ENCODE data around the gene WNT5B. TPM values are rescaled to one million over a fixed set of nuclear protein-coding genes. Genes with fewer than 3 reads are reported as not detected.
A peak's percentile ranks its signal among the peaks of the same experiment; 100 is the strongest.

WNT5B gene
- total RNA-seq, 2 experiments from 2014 or later = 0.86 to 14.7 TPM

DNA sequence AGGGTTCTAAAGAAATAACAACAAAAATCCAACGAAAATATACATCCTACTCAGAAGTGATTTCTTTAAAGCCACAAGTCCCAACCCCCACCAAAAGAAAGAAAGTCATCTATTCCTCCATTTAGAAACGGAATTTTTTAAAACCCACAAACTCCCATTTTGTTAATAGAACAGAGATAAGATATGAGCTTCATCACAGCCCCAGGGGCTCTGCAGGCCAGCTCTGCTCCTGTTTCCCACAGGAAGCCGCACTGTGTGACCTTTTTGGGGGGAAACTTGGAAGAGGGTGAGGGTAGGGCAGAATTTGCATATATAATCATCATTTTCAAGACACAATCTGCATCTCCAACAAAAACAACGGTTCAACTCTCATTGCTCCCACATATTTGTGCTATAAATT, 37.5 kb upstream of the WNT5B start:
- Histone ChIP-seq H3K79me2 (ENCODE audit: insufficient read depth, low read depth, low read length) (peaks cover 78% of the 10 kb centered on the region), H3K9me3 (ENCODE audit: low read length) (no peaks in the 10 kb centered on the region), H2AFZ (ENCODE audit: low read length) (no peak overlapping the region), H3K4me2 (ENCODE audit: low read length) (peak overlapping the region; percentile 91), H3K36me3 (ENCODE audit: insufficient read depth, low read length) (peaks cover 54% of the 10 kb centered on the region), H4K20me1 (ENCODE audit: insufficient read depth, low read length) (peaks cover 40% of the 10 kb centered on the region), H3K27ac (ENCODE audit: low read depth, low read length, poor library complexity, severe bottlenecking) (no peak overlapping the region), H3K4me3 (ENCODE audit: low read depth, low read length, poor library complexity, severe bottlenecking) (peak overlapping the region; percentile 86), H3K9me2 (ENCODE audit: insufficient read depth, low read length) (no peaks in the 10 kb centered on the region), H3K4me1 (ENCODE audit: insufficient read depth, low read length, poor library complexity, severe bottlenecking) (peaks cover 48% of the 10 kb centered on the region)
- POLR2A ChIA-PET = interaction anchor here (0.6 to 1.7 kb wide), 4 partner anchors 12 to 474 kb away, joined by 3 to 5 read pairs (median 4); no protein-coding TSS in a partner anchor
- intact Hi-C loops (cut with micrococcal nuclease; ENCODE audit: unreplicated experiment) = loop anchor here (5.0 to 10.0 kb wide), 4 partner anchors 384 to 837 kb away; partner anchors contain the start of genes ERC1, RAD52 and WNK1
- TSS peak; percentile 73 for BruUV-seq (replicated peaks)
- DNase-seq (ENCODE audit: low spot score) = no peak
- no peak for TF ChIP-seq EZH2phosphoT487 (IDR thresholded peaks at IDR 0.05; ENCODE audit: borderline replicate concordance, low read depth, low read length)
- TF ChIP-seq, protein P1, sequence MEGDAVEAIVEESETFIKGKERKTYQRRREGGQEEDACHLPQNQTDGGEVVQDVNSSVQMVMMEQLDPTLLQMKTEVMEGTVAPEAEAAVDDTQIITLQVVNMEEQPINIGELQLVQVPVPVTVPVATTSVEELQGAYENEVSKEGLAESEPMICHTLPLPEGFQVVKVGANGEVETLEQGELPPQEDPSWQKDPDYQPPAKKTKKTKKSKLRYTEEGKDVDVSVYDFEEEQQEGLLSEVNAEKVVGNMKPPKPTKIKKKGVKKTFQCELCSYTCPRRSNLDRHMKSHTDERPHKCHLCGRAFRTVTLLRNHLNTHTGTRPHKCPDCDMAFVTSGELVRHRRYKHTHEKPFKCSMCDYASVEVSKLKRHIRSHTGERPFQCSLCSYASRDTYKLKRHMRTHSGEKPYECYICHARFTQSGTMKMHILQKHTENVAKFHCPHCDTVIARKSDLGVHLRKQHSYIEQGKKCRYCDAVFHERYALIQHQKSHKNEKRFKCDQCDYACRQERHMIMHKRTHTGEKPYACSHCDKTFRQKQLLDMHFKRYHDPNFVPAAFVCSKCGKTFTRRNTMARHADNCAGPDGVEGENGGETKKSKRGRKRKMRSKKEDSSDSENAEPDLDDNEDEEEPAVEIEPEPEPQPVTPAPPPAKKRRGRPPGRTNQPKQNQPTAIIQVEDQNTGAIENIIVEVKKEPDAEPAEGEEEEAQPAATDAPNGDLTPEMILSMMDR (conservative IDR thresholded peaks at IDR 0.05; ENCODE audit: low read length) = no peak
- CTCF ChIA-PET (ENCODE audit: unreplicated experiment) = no interaction called here

DNA sequence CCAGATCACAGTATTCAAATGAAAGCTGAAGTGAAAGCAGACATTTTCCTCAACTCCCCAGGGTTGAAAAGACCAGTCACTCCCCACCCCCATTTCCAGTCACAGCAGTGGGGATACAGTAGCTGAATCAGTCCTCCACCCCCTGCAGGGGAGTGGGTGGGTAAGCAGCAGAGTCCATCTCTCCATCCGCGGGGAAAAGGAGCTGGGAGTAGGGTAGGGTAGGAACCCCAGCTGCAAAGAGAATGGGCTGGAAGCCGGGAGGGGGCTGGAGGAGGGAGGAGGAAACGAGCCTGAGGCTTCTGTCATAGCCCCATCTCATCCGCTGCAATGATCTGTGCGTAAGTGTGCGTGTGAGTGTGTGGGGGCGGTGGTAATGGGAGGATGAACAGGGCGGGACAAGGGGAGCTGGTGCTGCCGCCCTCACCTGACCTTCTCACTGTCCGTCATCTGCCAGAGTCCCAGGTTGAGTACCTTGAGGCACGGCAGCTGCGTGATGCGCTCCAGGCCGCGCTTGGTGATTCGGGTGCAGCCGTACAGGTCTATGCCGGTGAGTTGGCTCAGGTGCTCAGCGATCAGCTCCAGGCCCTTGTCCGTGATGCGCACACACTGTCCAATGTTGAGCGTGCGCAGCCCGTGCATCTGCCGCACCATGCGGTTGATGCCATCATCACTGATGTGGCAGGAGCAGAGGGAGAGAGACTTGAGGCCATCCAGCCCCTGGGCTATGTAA, 36.4 kb upstream of the WNT5B start:
- no peaks in the 10 kb centered on the region for H3K9me3 ChIP-seq (ENCODE audit: low read length)
- H4K20me1 ChIP-seq (ENCODE audit: insufficient read depth, low read length) = peaks cover 38% of the 10 kb centered on the region
- peak overlapping the region; percentile 91 for H3K4me2 ChIP-seq (ENCODE audit: low read length)
- H3K4me3 ChIP-seq (ENCODE audit: low read depth, low read length, poor library complexity, severe bottlenecking) = peak overlapping the region; percentile 86
- peaks cover 46% of the 10 kb centered on the region for H3K36me3 ChIP-seq (ENCODE audit: insufficient read depth, low read length)
- TF ChIP-seq, protein P1 (conservative IDR thresholded peaks at IDR 0.05; ENCODE audit: low read length) = 0 out of 2 replicates have a peak, but pooled peaks have one; percentile 19
- no peak for TF ChIP-seq EZH2phosphoT487 (IDR thresholded peaks at IDR 0.05; ENCODE audit: borderline replicate concordance, low read depth, low read length)
- intact Hi-C loops (cut with micrococcal nuclease; ENCODE audit: unreplicated experiment) = loop anchor here (2.0 to 10.0 kb wide), 5 partner anchors 38 to 838 kb away; partner anchors contain the start of genes ERC1, RAD52 and WNK1
- H3K27ac ChIP-seq (ENCODE audit: low read depth, low read length, poor library complexity, severe bottlenecking) = peak overlapping the region; percentile 80
- POLR2A ChIA-PET = interaction anchor here (0.5 to 2.3 kb wide), 7 partner anchors 9 to 475 kb away, joined by 3 to 31 read pairs (median 3); no protein-coding TSS in a partner anchor
- DNase-seq (ENCODE audit: low spot score) = peak; percentile 77
- CTCF ChIA-PET (ENCODE audit: unreplicated experiment) = interaction anchor here (0.5 to 1.1 kb wide), 2 partner anchors 49 to 75 kb away, joined by 3 to 4 read pairs; no protein-coding TSS in a partner anchor
- peaks cover 71% of the 10 kb centered on the region for H3K79me2 ChIP-seq (ENCODE audit: insufficient read depth, low read depth, low read length)
- BruUV-seq (replicated peaks) = no TSS peak
- H3K4me1 ChIP-seq (ENCODE audit: insufficient read depth, low read length, poor library complexity, severe bottlenecking) = peaks cover 50% of the 10 kb centered on the region
- H2AFZ ChIP-seq (ENCODE audit: low read length) = no peak overlapping the region
- H3K9me2 ChIP-seq (ENCODE audit: insufficient read depth, low read length) = no peaks in the 10 kb centered on the region
